ENCODE results near the gene ZNF92.

GRCh38 chr7:65390588-65390987 is 16.9 kb downstream of the ZNF92 start:
- TF ChIP-seq CTCF (IDR thresholded peaks at IDR 0.05; ENCODE audit: borderline replicate concordance, extremely low read depth, low read length, poor library complexity, severe bottlenecking), result no peak
- no peak for TF ChIP-seq EZH2 (IDR thresholded peaks at IDR 0.05; ENCODE audit: borderline replicate concordance, low read depth, low read length, severe bottlenecking)
